ENCODE measurements around the gene ADARB2.
A peak's percentile ranks its signal among the peaks of the same experiment; 100 is the strongest.

The ADARB2 gene

GRCh38 chr10:1323951-1324350 is 413.4 kb downstream of the ADARB2 start:
- no peaks in the 10 kb centered on the region for H3K4me1 ChIP-seq
- in situ Hi-C loops (cut with MboI; ENCODE audit: low sequenced_read_pairs): no loop called here
- no peaks in the 10 kb centered on the region for H3K9me3 ChIP-seq
- DNase-seq (ENCODE audit: low spot score in 2 of 2): no peak
- H3K36me3 ChIP-seq (replicated peaks): no peaks in the 10 kb centered on the region
- no peak overlapping the region for H3K4me3 ChIP-seq
- H3K27me3 ChIP-seq (ENCODE audit: low read depth): no peaks in the 10 kb centered on the region

GRCh38 chr10:1320739-1321320 is 416.5 kb downstream of the ADARB2 start:
- no peaks in the 10 kb centered on the region for H3K27me3 ChIP-seq (ENCODE audit: low read depth)
- H3K4me3 ChIP-seq: no peak overlapping the region
- peaks cover 5% of the 10 kb centered on the region; the same call in 1 of the 2 replicates for H3K4me1 ChIP-seq
- in situ Hi-C loops (cut with MboI; ENCODE audit: low sequenced_read_pairs): no loop called here
- DNase-seq (ENCODE audit: low spot score in 2 of 2): no peak
- no peaks in the 10 kb centered on the region for H3K9me3 ChIP-seq
- no peaks in the 10 kb centered on the region for H3K36me3 ChIP-seq (replicated peaks)

- in situ Hi-C loops (cut with MboI; ENCODE audit: low sequenced_read_pairs): no loop called here
- H3K36me3 ChIP-seq (replicated peaks): no peaks in the 10 kb centered on the region
- no peak for DNase-seq (ENCODE audit: low spot score in 2 of 2)
- H3K4me3 ChIP-seq: no peak overlapping the region
- H3K27me3 ChIP-seq (ENCODE audit: low read depth): no peaks in the 10 kb centered on the region
- peaks cover 5% of the 10 kb centered on the region; the same call in 1 of the 2 replicates for H3K4me1 ChIP-seq
- H3K9me3 ChIP-seq: no peaks in the 10 kb centered on the region
These were observed 420.5 kb downstream of the ADARB2 start for GRCh38 chr10:1316809-1317143.

GRCh38 chr10:1316121-1316808 is 421.1 kb downstream of the ADARB2 start:
- no peak for DNase-seq (ENCODE audit: low spot score in 2 of 2)
- peaks cover 9% of the 10 kb centered on the region for H3K4me1 ChIP-seq
- no peaks in the 10 kb centered on the region for H3K36me3 ChIP-seq (replicated peaks)
- H3K4me3 ChIP-seq: no peak overlapping the region
- no peaks in the 10 kb centered on the region for H3K27me3 ChIP-seq (ENCODE audit: low read depth)
- in situ Hi-C loops (cut with MboI; ENCODE audit: low sequenced_read_pairs): no loop called here
- no peaks in the 10 kb centered on the region for H3K9me3 ChIP-seq

GRCh38 chr10:1315178-1315577 is 422.1 kb downstream of the ADARB2 start:
- in situ Hi-C loops (cut with MboI; ENCODE audit: low sequenced_read_pairs): no loop called here
- H3K27me3 ChIP-seq (ENCODE audit: low read depth): no peaks in the 10 kb centered on the region
- no peak overlapping the region for H3K4me3 ChIP-seq

GRCh38 chr10:1311726-1312125 is 425.6 kb downstream of the ADARB2 start:
- peaks cover 26% of the 10 kb centered on the region for H3K4me1 ChIP-seq
- DNase-seq (ENCODE audit: low spot score in 2 of 2): no peak
- H3K4me3 ChIP-seq: no peak overlapping the region
- no peaks in the 10 kb centered on the region for H3K9me3 ChIP-seq
- in situ Hi-C loops (cut with MboI; ENCODE audit: low sequenced_read_pairs): no loop called here
- H3K27me3 ChIP-seq (ENCODE audit: low read depth): no peaks in the 10 kb centered on the region
- no peaks in the 10 kb centered on the region for H3K36me3 ChIP-seq (replicated peaks)

More at GRCh38 chr10:1315178-1315577, 422.1 kb downstream of the ADARB2 start:
- H3K36me3 ChIP-seq (replicated peaks): no peaks in the 10 kb centered on the region
- DNase-seq (ENCODE audit: low spot score in 2 of 2): no peak
- peaks cover 18% of the 10 kb centered on the region for H3K4me1 ChIP-seq
- no peaks in the 10 kb centered on the region for H3K9me3 ChIP-seq

- H3K4me3 ChIP-seq: no peak overlapping the region
- H3K27me3 ChIP-seq (ENCODE audit: low read depth): no peaks in the 10 kb centered on the region
- H3K4me1 ChIP-seq: peaks cover 21% of the 10 kb centered on the region
- in situ Hi-C loops (cut with MboI; ENCODE audit: low sequenced_read_pairs): no loop called here
- H3K9me3 ChIP-seq: no peaks in the 10 kb centered on the region
- H3K36me3 ChIP-seq (replicated peaks): no peaks in the 10 kb centered on the region
- peak; percentile 52 to 83 for DNase-seq (ENCODE audit: low spot score in 2 of 2)
These were observed 427.0 kb downstream of the ADARB2 start for GRCh38 chr10:1310271-1310789.

GRCh38 chr10:1309617-1310270 is 427.6 kb downstream of the ADARB2 start:
- in situ Hi-C loops (cut with MboI; ENCODE audit: low sequenced_read_pairs): no loop called here
- Histone ChIP-seq H3K4me1 (peaks cover 21% of the 10 kb centered on the region), H3K9me3 (no peaks in the 10 kb centered on the region), H3K4me3 (no peak overlapping the region), H3K36me3 (replicated peaks) (no peaks in the 10 kb centered on the region), H3K27me3 (ENCODE audit: low read depth) (no peaks in the 10 kb centered on the region)
- DNase-seq (ENCODE audit: low spot score in 2 of 2): no peak

- no peak overlapping the region for H3K4me3 ChIP-seq
- H3K4me1 ChIP-seq: peaks cover 21% of the 10 kb centered on the region
- DNase-seq (ENCODE audit: low spot score in 2 of 2): no peak
- H3K27me3 ChIP-seq (ENCODE audit: low read depth): no peaks in the 10 kb centered on the region
- in situ Hi-C loops (cut with MboI; ENCODE audit: low sequenced_read_pairs): no loop called here
- no peaks in the 10 kb centered on the region for H3K36me3 ChIP-seq (replicated peaks)
- H3K9me3 ChIP-seq: no peaks in the 10 kb centered on the region
These were observed 428.2 kb downstream of the ADARB2 start for GRCh38 chr10:1308962-1309616.

- peaks cover 21% of the 10 kb centered on the region for H3K4me1 ChIP-seq
- H3K36me3 ChIP-seq (replicated peaks): no peaks in the 10 kb centered on the region
- H3K27me3 ChIP-seq (ENCODE audit: low read depth): no peaks in the 10 kb centered on the region
- no peak overlapping the region for H3K4me3 ChIP-seq
- no peak for DNase-seq (ENCODE audit: low spot score in 2 of 2)
- H3K9me3 ChIP-seq: no peaks in the 10 kb centered on the region
- in situ Hi-C loops (cut with MboI; ENCODE audit: low sequenced_read_pairs): no loop called here
These were observed 429.0 kb downstream of the ADARB2 start for GRCh38 chr10:1308173-1308961.

GRCh38 chr10:1301143-1301542 is 436.2 kb downstream of the ADARB2 start:
- no peak for DNase-seq (ENCODE audit: low spot score in 2 of 2)
- Histone ChIP-seq H3K9me3 (no peaks in the 10 kb centered on the region), H3K27me3 (ENCODE audit: low read depth) (no peaks in the 10 kb centered on the region), H3K36me3 (replicated peaks) (no peaks in the 10 kb centered on the region), H3K4me1 (no peaks in the 10 kb centered on the region), H3K4me3 (no peak overlapping the region)
- in situ Hi-C loops (cut with MboI; ENCODE audit: low sequenced_read_pairs): no loop called here

- H3K27me3 ChIP-seq (ENCODE audit: low read depth): no peaks in the 10 kb centered on the region
- H3K4me3 ChIP-seq: no peak overlapping the region
- DNase-seq (ENCODE audit: low spot score in 2 of 2): no peak
- H3K9me3 ChIP-seq: no peaks in the 10 kb centered on the region
- in situ Hi-C loops (cut with MboI; ENCODE audit: low sequenced_read_pairs): no loop called here
- H3K4me1 ChIP-seq: no peaks in the 10 kb centered on the region
- no peaks in the 10 kb centered on the region for H3K36me3 ChIP-seq (replicated peaks)
These were observed 437.1 kb downstream of the ADARB2 start for GRCh38 chr10:1300218-1300617.

GRCh38 chr10:1299041-1299726 is 438.1 kb downstream of the ADARB2 start:
- Histone ChIP-seq H3K4me1 (no peaks in the 10 kb centered on the region), H3K9me3 (no peaks in the 10 kb centered on the region), H3K36me3 (replicated peaks) (no peaks in the 10 kb centered on the region), H3K27me3 (ENCODE audit: low read depth) (no peaks in the 10 kb centered on the region), H3K4me3 (no peak overlapping the region)
- no peak for DNase-seq (ENCODE audit: low spot score in 2 of 2)
- in situ Hi-C loops (cut with MboI; ENCODE audit: low sequenced_read_pairs): no loop called here

All from HAP-1 (cell line).